Panc1 (cell line): ENCODE data around the gene RPLP1. TPM values are rescaled to one million over a fixed set of nuclear protein-coding genes. Genes with fewer than 3 reads are reported as not detected.

Experiments used
- ATAC-seq: fragments of 200-7000 bp; cut with Tn5 transposase; 2 replicates; pipeline ENCODE4 v1.9.1; 2020; ENCODE audit warnings: mild to moderate bottlenecking, moderate library complexity
- BruUV-seq: library from RNA; stranded (reverse); fragments of 400-500 nt; replicated peaks from 2 replicates; lab custom pipeline; 2021; lab: Mats Ljungman, UMichigan
- CTCF ChIA-PET: fragments of 300-600 bp; sonication (Branson Sonifier 250); formaldehyde crosslinking; loops from one replicate; lab custom pipeline; 2022; ENCODE audit warnings: antibody characterized with exemption; lab: Charles Lee
- POLR2A ChIA-PET: fragments of 300-600 bp; sonication (Branson Sonifier 250); formaldehyde crosslinking; loops from one replicate; lab custom pipeline; 2022; ENCODE audit warnings: antibody characterized with exemption; lab: Charles Lee
- DNase-seq: peaks from one replicate; pipeline ENCODE4 v3.0.0-alpha.2; 2010; ENCODE audit warnings: low read depth, low spot score
- H3K27ac ChIP-seq: 2 replicates; pipeline ENCODE4 v1.5.1; 2011; ENCODE audit warnings: mild to moderate bottlenecking, low read length, inconsistent platforms
- H3K27me3 ChIP-seq: fragments of 200-500 bp; sonication (Bioruptor generic); 2 replicates; pipeline ENCODE4 v1.6.0; 2014; ENCODE audit warnings: low read length, inconsistent platforms; ENCODE audit not compliant: control insufficient read depth, insufficient read depth
- H3K36me3 ChIP-seq: fragments of 200-500 bp; sonication (Bioruptor generic); 2 replicates; pipeline ENCODE4 v1.5.1; 2014; ENCODE audit warnings: inconsistent platforms, mild to moderate bottlenecking, low read length, moderate library complexity; ENCODE audit not compliant: control insufficient read depth, insufficient read depth
- H3K4me1 ChIP-seq: 2 replicates; pipeline ENCODE4 v1.5.1; 2011; ENCODE audit warnings: inconsistent platforms, mild to moderate bottlenecking, low read length, moderate library complexity; ENCODE audit not compliant: control insufficient read depth, insufficient read depth
- H3K4me3 ChIP-seq, 2 experiments: 2 replicates each; pipeline ENCODE4 v1.5.1; 2011 to 2012; ENCODE audit warnings: low read depth in 2 of 2, low read length in 2 of 2, mild to moderate bottlenecking in 2 of 2, inconsistent platforms in 1 of 2, moderate library complexity in 1 of 2
- H3K9me3 ChIP-seq: fragments of 200-500 bp; sonication (Bioruptor generic); 2 replicates; pipeline ENCODE4 v1.5.1; 2014; ENCODE audit warnings: low read depth, mild to moderate bottlenecking, inconsistent platforms, low read length, moderate library complexity; ENCODE audit not compliant: control insufficient read depth, insufficient read depth
- REST ChIP-seq, 2 experiments: IDR thresholded peaks; 2 replicates each; pipeline ENCODE4 v1.6.1; 2011 to 2012; ENCODE audit warnings: low read depth in 2 of 2, control low read depth in 1 of 2, low read length in 1 of 2, mild to moderate bottlenecking in 1 of 2, moderate library complexity in 1 of 2; ENCODE audit not compliant: insufficient read depth in 1 of 2
- TCF7L2 ChIP-seq: IDR thresholded peaks from 2 replicates; pipeline ENCODE4 v1.6.1; 2011; ENCODE audit warnings: mild to moderate bottlenecking, low read depth, low read length, inconsistent platforms
- in situ Hi-C: cut with HindIII; loops from 2 replicates; pipeline ENCODE4 v1.10.0; 2016; ENCODE audit warnings: low sequenced_read_pairs, low pct_unique_long_range_greater_than_20kb
- intact Hi-C: fragments of 100-400 bp; cut with micrococcal nuclease; formaldehyde crosslinking; loops from one replicate; pipeline ENCODE4 v1.10.0; 2022; ENCODE audit not compliant: unreplicated experiment
- total RNA-seq: library from RNA; stranded (reverse); gene quantifications from one replicate; pipeline ENCODE4 v1.2.1, GENCODE V29; 2021; ENCODE audit not compliant: unreplicated experiment
- TF ChIP-seq, protein P1 (sequence below): fragments of 450-650 bp; IDR thresholded peaks from 2 replicates; pipeline ENCODE4 v1.5.1; 2017; ENCODE audit warnings: mild to moderate bottlenecking

Gene RPLP1
- total RNA-seq, 1 experiment from 2014 or later, result 2,076 TPM

GRCh38 chr15:69504352-69505040 lies 51.9 kb downstream of the RPLP1 start:
- no peaks in the 10 kb centered on the region for H3K36me3 ChIP-seq
- no TSS peak for BruUV-seq
- DNase-seq, result no peak
- no peak for ATAC-seq
- intact Hi-C loops, result no loop called here
- H3K4me1 ChIP-seq, result no peaks in the 10 kb centered on the region
- CTCF ChIA-PET, result no interaction called here
- TF ChIP-seq, protein P1, sequence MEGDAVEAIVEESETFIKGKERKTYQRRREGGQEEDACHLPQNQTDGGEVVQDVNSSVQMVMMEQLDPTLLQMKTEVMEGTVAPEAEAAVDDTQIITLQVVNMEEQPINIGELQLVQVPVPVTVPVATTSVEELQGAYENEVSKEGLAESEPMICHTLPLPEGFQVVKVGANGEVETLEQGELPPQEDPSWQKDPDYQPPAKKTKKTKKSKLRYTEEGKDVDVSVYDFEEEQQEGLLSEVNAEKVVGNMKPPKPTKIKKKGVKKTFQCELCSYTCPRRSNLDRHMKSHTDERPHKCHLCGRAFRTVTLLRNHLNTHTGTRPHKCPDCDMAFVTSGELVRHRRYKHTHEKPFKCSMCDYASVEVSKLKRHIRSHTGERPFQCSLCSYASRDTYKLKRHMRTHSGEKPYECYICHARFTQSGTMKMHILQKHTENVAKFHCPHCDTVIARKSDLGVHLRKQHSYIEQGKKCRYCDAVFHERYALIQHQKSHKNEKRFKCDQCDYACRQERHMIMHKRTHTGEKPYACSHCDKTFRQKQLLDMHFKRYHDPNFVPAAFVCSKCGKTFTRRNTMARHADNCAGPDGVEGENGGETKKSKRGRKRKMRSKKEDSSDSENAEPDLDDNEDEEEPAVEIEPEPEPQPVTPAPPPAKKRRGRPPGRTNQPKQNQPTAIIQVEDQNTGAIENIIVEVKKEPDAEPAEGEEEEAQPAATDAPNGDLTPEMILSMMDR, result no peak
- TF ChIP-seq REST (IDR thresholded peaks at IDR 0.05; ENCODE audit: insufficient read depth in 1 of 2, low read depth in 2 of 2, low read length in 1 of 2) (no peak), TCF7L2 (no peak)
- POLR2A ChIA-PET, result no interaction called here
- H3K27me3 ChIP-seq, result no peaks in the 10 kb centered on the region
- H3K4me3 ChIP-seq, result no peak overlapping the region
- H3K9me3 ChIP-seq, result no peaks in the 10 kb centered on the region
- no peak overlapping the region for H3K27ac ChIP-seq
- in situ Hi-C loops, result no loop called here

Other genes with a start within 250 kb of the RPLP1 start
- 2.0 TPM for gene PAQR5, start 153.9 kb upstream of the RPLP1 start, total RNA-seq
- gene KIF23, start 38.5 kb upstream of the RPLP1 start, total RNA-seq, result 82.5 TPM